Tibial nerve (tissue), 4 donors: ENCODE results near the gene DHX58. TPM values are rescaled to one million over a fixed set of nuclear protein-coding genes. Genes with fewer than 3 reads are reported as not detected.

Experiments used
- DNase-seq, 2 donors: peaks; one replicate each; pipeline ENCODE4 v3.0.0-alpha.2; 2019; ENCODE audit warnings: low spot score in 2 of 2
- H3K27ac ChIP-seq, 4 donors: fragments of 200-600 bp; sonication (generic) in 3 of 4; one replicate each; pipeline ENCODE4 v1.5.1; 2017 to 2019; ENCODE audit warnings: mild to moderate bottlenecking in 1 of 4
- H3K27me3 ChIP-seq, 2 donors: fragments of 200-600 bp; sonication (generic) in 1 of 2; one replicate each; pipeline versions ENCODE4 v1.5.1 to v1.6.0; 2017 to 2019
- H3K36me3 ChIP-seq, 3 donors: fragments of 200-600 bp; sonication (generic); one replicate each; pipeline ENCODE4 v1.5.1; 2018 to 2019
- H3K4me1 ChIP-seq, 4 donors: fragments of 200-600 bp; sonication (generic) in 3 of 4; one replicate each; pipeline ENCODE4 v1.5.1; 2017 to 2019
- H3K4me3 ChIP-seq, 4 donors: fragments of 200-600 bp; sonication (generic) in 3 of 4; one replicate each; pipeline ENCODE4 v1.5.1; 2017 to 2019; ENCODE audit warnings: mild to moderate bottlenecking in 1 of 4, moderate library complexity in 1 of 4
- H3K9me3 ChIP-seq, 4 donors: fragments of 200-600 bp; sonication (generic) in 3 of 4; one replicate each; pipeline ENCODE4 v1.5.1; 2017 to 2019
- EP300 ChIP-seq, 2 donors: sonication (generic); formaldehyde crosslinking; IDR thresholded peaks; one replicate each; pipeline ENCODE4 v1.6.1; 2017; ENCODE audit warnings: antibody characterized with exemption in 2 of 2, mild to moderate bottlenecking in 1 of 2
- POLR2A ChIP-seq, 2 donors: fragments of 450-650 bp; IDR thresholded peaks; one replicate each; pipeline ENCODE4 v1.6.1; 2017; ENCODE audit warnings: antibody characterized with exemption in 2 of 2, mild to moderate bottlenecking in 2 of 2, moderate library complexity in 2 of 2
- WGBS, 2 donors: methylation state at CpG; one replicate each; pipeline ENCODE4 v1.1.5; 2018; 5-methylcytosine and 5-hydroxymethylcytosine counted together
- total RNA-seq, 4 donors: library from RNA; depleted of rRNA; stranded (reverse); fragments of >200 nt; gene quantifications; one replicate each; pipeline ENCODE4 v1.1.0, GENCODE V29; 2016
- TF ChIP-seq, protein P1 (sequence below), 5 experiments: fragments of 200-600 bp in 3 of 5; fragments of 450-650 bp in 2 of 5; sonication (generic) in 3 of 5; IDR thresholded peaks; one replicate each; pipeline ENCODE4 v1.5.1; 2016 to 2019; ENCODE audit warnings: antibody characterized with exemption in 5 of 5, mild to moderate bottlenecking in 3 of 5, moderate library complexity in 2 of 5

DHX58 gene
- total RNA-seq, 4 donors from 2014 or later = 15.9 to 29.4 (median 21.7) TPM

DNA sequence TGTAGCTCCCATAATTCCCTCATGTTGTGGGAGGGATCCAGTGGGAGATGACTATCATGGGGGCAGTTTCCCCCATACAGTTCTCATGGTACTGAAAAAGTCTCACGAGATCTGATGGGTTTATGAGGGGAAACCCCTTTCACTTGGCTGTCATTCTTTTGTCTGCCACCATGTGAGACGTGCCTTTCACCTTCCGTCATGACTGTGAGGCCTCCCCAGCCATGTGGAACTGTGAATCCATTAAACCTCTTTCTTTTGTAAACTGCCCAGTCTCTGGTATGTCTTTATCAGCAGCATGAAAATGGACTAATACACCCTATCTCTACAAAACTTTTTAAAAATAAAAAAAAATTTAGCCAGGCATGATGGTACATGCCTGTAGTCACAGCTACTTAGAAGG is 55.9 kb downstream of the DHX58 start:
- Histone ChIP-seq H3K36me3 (no peaks in the 10 kb centered on the region), H3K4me3 (no peak overlapping the region), H3K9me3 (no peaks in the 10 kb centered on the region), H3K27me3 (peaks cover 0 to 31% of the 10 kb centered on the region in 2 donors), H3K4me1 (no peaks in the 10 kb centered on the region), H3K27ac (no peak overlapping the region)
- 68 to 77% methylated on average over 3 of the region's 3 CpGs for WGBS, 2 donors
- TF ChIP-seq, protein P1, sequence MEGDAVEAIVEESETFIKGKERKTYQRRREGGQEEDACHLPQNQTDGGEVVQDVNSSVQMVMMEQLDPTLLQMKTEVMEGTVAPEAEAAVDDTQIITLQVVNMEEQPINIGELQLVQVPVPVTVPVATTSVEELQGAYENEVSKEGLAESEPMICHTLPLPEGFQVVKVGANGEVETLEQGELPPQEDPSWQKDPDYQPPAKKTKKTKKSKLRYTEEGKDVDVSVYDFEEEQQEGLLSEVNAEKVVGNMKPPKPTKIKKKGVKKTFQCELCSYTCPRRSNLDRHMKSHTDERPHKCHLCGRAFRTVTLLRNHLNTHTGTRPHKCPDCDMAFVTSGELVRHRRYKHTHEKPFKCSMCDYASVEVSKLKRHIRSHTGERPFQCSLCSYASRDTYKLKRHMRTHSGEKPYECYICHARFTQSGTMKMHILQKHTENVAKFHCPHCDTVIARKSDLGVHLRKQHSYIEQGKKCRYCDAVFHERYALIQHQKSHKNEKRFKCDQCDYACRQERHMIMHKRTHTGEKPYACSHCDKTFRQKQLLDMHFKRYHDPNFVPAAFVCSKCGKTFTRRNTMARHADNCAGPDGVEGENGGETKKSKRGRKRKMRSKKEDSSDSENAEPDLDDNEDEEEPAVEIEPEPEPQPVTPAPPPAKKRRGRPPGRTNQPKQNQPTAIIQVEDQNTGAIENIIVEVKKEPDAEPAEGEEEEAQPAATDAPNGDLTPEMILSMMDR (IDR thresholded peaks at IDR 0.05) = no peak
- TF ChIP-seq POLR2A (IDR thresholded peaks at IDR 0.05) = no peak
- TF ChIP-seq EP300 (IDR thresholded peaks at IDR 0.05) = no peak
- no peak for DNase-seq

DNA sequence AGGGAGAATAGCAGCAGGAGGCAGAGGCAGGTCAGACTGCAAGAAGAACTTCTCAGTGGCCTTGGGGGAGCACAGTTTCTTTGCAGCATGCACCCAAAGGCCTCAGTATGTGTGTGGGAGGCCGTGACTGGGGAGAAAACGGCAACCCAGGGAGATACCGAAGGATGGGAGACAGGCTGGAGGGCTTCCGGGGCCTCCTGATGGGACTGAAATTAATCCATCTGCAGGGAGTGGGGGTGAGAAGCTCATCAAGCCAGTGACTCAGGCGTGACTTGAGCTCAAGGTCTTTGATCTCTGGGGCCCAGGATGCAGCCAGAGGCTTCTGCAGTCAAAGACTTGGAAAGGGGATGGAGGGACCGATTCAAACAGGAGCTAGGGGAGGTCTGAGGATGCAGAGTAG is 57.0 kb downstream of the DHX58 start:
- Histone ChIP-seq H3K27ac (no peak overlapping the region), H3K4me3 (no peak overlapping the region), H3K9me3 (no peaks in the 10 kb centered on the region), H3K27me3 (peaks cover 0 to 31% of the 10 kb centered on the region in 2 donors), H3K36me3 (no peaks in the 10 kb centered on the region), H3K4me1 (peaks cover 0 to 6% (median 0%) of the 10 kb centered on the region in 4 donors)
- WGBS, 2 donors = 37 to 62% methylated on average over 6 of the region's 6 CpGs
- TF ChIP-seq EP300 (IDR thresholded peaks at IDR 0.05) (no peak), POLR2A (IDR thresholded peaks at IDR 0.05) (no peak)
- TF ChIP-seq, protein P1 (IDR thresholded peaks at IDR 0.05) = no peak
- no peak for DNase-seq

DNA sequence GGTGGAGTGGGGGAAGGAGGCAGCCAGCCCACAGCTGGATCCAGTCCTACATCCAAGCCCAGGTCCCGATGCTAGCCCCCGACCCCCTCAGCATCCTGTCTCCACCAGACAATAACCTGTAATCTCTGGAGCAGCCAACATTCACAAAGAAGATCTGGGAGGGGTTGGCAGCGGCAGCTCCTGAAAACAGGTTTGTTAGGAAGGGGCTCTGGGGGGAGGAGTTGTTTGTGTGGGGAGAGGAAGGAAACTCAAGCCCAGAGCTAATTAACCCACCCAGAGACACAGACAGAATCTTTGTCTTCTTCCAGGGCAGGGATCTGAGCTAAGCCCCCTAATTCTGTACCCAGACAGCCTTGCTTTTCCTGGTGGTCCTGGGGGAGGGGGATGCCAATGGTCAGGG is 57.5 kb downstream of the DHX58 start:
- TF ChIP-seq, protein P1 (IDR thresholded peaks at IDR 0.05) = no peak
- TF ChIP-seq POLR2A (IDR thresholded peaks at IDR 0.05) = no peak
- no peak for TF ChIP-seq EP300 (IDR thresholded peaks at IDR 0.05)
- H3K9me3 ChIP-seq = no peaks in the 10 kb centered on the region
- WGBS, 2 donors = 18 to 27% methylated on average over 3 of the region's 3 CpGs
- peaks cover 0 to 31% of the 10 kb centered on the region in 2 donors for H3K27me3 ChIP-seq
- DNase-seq = no peak
- no peaks in the 10 kb centered on the region for H3K36me3 ChIP-seq
- no peak overlapping the region for H3K27ac ChIP-seq
- no peak overlapping the region for H3K4me3 ChIP-seq
- peaks cover 0 to 8% (median 0%) of the 10 kb centered on the region in 4 donors for H3K4me1 ChIP-seq

GRCh38 chr17:42053731-42054500 is 58.6 kb downstream of the DHX58 start:
- peaks cover 0 to 29% of the 10 kb centered on the region in 2 donors for H3K27me3 ChIP-seq
- H3K4me3 ChIP-seq = no peak overlapping the region
- WGBS, 2 donors = 27% methylated on average over 12 of the region's 12 CpGs
- H3K27ac ChIP-seq = no peak overlapping the region
- no peaks in the 10 kb centered on the region for H3K9me3 ChIP-seq
- TF ChIP-seq POLR2A (IDR thresholded peaks at IDR 0.05) (no peak), EP300 (IDR thresholded peaks at IDR 0.05) (no peak)
- TF ChIP-seq, protein P1 (IDR thresholded peaks at IDR 0.05) = no peak
- no peaks in the 10 kb centered on the region for H3K36me3 ChIP-seq
- H3K4me1 ChIP-seq = peaks cover 0 to 15% (median 0%) of the 10 kb centered on the region in 4 donors
- no peak for DNase-seq

GRCh38 chr17:42052346-42052877 is 60.1 kb downstream of the DHX58 start:
- no peaks in the 10 kb centered on the region for H3K9me3 ChIP-seq
- WGBS, 2 donors = 65 to 71% methylated on average over 6 of the region's 6 CpGs
- DNase-seq = no peak
- H3K27ac ChIP-seq = no peak overlapping the region
- TF ChIP-seq EP300 (IDR thresholded peaks at IDR 0.05) = no peak
- no peak for TF ChIP-seq POLR2A (IDR thresholded peaks at IDR 0.05)
- TF ChIP-seq, protein P1 (IDR thresholded peaks at IDR 0.05) = no peak
- H3K36me3 ChIP-seq = no peaks in the 10 kb centered on the region
- H3K4me3 ChIP-seq = no peak overlapping the region
- H3K27me3 ChIP-seq = peaks cover 0 to 28% of the 10 kb centered on the region in 2 donors
- peaks cover 0 to 15% (median 0%) of the 10 kb centered on the region in 4 donors for H3K4me1 ChIP-seq
